HEK293 (cell line): Measurements from ENCODE around the gene WASF3.

Experiments
- BCL11B ChIP-seq: fragments of 450-650 bp; formaldehyde crosslinking; IDR thresholded peaks from 2 replicates; pipeline ENCODE4 v1.5.1; 2016; ENCODE audit warnings: low read depth, missing biosample characterization, missing genetic modification characterization
- EGR2 ChIP-seq: fragments of 450-650 bp; formaldehyde crosslinking; IDR thresholded peaks from 2 replicates; pipeline ENCODE4 v1.5.1; 2016; ENCODE audit warnings: low read depth, missing biosample characterization, missing genetic modification characterization
- PRDM2 ChIP-seq: fragments of 450-650 bp; formaldehyde crosslinking; IDR thresholded peaks from 2 replicates; pipeline ENCODE4 v1.5.1; 2016; ENCODE audit warnings: missing biosample characterization, missing genetic modification characterization, borderline replicate concordance
- ZBTB11 ChIP-seq: fragments of 450-650 bp; formaldehyde crosslinking; conservative IDR thresholded peaks from 2 replicates; pipeline ENCODE4 v1.5.1; 2016; ENCODE audit warnings: low read depth, missing biosample characterization, missing genetic modification characterization
- ZBTB49 ChIP-seq: fragments of 450-650 bp; formaldehyde crosslinking; IDR thresholded peaks from 2 replicates; pipeline ENCODE4 v1.5.1; 2016; ENCODE audit warnings: missing biosample characterization, missing genetic modification characterization, low read depth
- ZIC2 ChIP-seq: fragments of 450-650 bp; formaldehyde crosslinking; IDR thresholded peaks from 2 replicates; pipeline ENCODE4 v1.5.1; 2016; ENCODE audit warnings: missing biosample characterization, missing genetic modification characterization
- ZNF112 ChIP-seq: fragments of 450-650 bp; formaldehyde crosslinking; IDR thresholded peaks from 2 replicates; pipeline ENCODE4 v1.5.0; 2017; ENCODE audit warnings: missing biosample characterization, missing genetic modification characterization
- ZNF140 ChIP-seq: fragments of 450-650 bp; formaldehyde crosslinking; IDR thresholded peaks from 2 replicates; pipeline ENCODE4 v1.5.1; 2016; ENCODE audit warnings: missing biosample characterization, missing genetic modification characterization
- ZNF19 ChIP-seq: fragments of 450-650 bp; formaldehyde crosslinking; IDR thresholded peaks from 2 replicates; pipeline ENCODE4; 2016; ENCODE audit warnings: missing biosample characterization, missing genetic modification characterization, low read depth
- ZNF211 ChIP-seq: fragments of 450-650 bp; formaldehyde crosslinking; IDR thresholded peaks from 2 replicates; pipeline ENCODE4 v1.5.1; 2016; ENCODE audit warnings: low read depth, missing biosample characterization, missing genetic modification characterization
- ZNF23 ChIP-seq: fragments of 450-650 bp; formaldehyde crosslinking; IDR thresholded peaks from 2 replicates; pipeline ENCODE4 v1.5.1; 2016; ENCODE audit warnings: missing biosample characterization, missing genetic modification characterization, borderline replicate concordance
- ZNF350 ChIP-seq: fragments of 450-650 bp; formaldehyde crosslinking; IDR thresholded peaks from 2 replicates; pipeline ENCODE4 v1.5.0; 2017; ENCODE audit warnings: missing biosample characterization, mild to moderate bottlenecking, missing genetic modification characterization
- ZNF48 ChIP-seq: fragments of 450-650 bp; formaldehyde crosslinking; IDR thresholded peaks from 2 replicates; pipeline ENCODE4 v1.5.1; 2016; ENCODE audit warnings: missing biosample characterization, missing genetic modification characterization
- ZNF513 ChIP-seq: fragments of 450-650 bp; IDR thresholded peaks from 2 replicates; pipeline ENCODE4 v1.5.1; 2018; ENCODE audit warnings: missing biosample characterization, missing genetic modification characterization
- ZNF600 ChIP-seq: fragments of 450-650 bp; formaldehyde crosslinking; IDR thresholded peaks from 2 replicates; pipeline ENCODE4 v1.5.1; 2016; ENCODE audit warnings: missing biosample characterization, missing genetic modification characterization
- ZNF629 ChIP-seq: fragments of 450-650 bp; formaldehyde crosslinking; IDR thresholded peaks from 2 replicates; pipeline ENCODE4 v1.5.1; 2017; ENCODE audit warnings: missing biosample characterization, missing genetic modification characterization
- ZSCAN4 ChIP-seq: fragments of 450-650 bp; formaldehyde crosslinking; IDR thresholded peaks from 2 replicates; pipeline ENCODE4 v1.5.1; 2017; ENCODE audit warnings: missing biosample characterization, missing genetic modification characterization
- TF ChIP-seq, protein P1 (sequence below): fragments of 450-650 bp; formaldehyde crosslinking; IDR thresholded peaks from 2 replicates; pipeline ENCODE4 v1.5.1; 2017; ENCODE audit warnings: missing biosample characterization, missing genetic modification characterization
- TF ChIP-seq, protein P2 (sequence below): fragments of 450-650 bp; formaldehyde crosslinking; IDR thresholded peaks from 2 replicates; pipeline ENCODE4 v1.5.1; 2016; ENCODE audit warnings: missing biosample characterization, missing genetic modification characterization, borderline replicate concordance

WASF3 gene

DNA sequence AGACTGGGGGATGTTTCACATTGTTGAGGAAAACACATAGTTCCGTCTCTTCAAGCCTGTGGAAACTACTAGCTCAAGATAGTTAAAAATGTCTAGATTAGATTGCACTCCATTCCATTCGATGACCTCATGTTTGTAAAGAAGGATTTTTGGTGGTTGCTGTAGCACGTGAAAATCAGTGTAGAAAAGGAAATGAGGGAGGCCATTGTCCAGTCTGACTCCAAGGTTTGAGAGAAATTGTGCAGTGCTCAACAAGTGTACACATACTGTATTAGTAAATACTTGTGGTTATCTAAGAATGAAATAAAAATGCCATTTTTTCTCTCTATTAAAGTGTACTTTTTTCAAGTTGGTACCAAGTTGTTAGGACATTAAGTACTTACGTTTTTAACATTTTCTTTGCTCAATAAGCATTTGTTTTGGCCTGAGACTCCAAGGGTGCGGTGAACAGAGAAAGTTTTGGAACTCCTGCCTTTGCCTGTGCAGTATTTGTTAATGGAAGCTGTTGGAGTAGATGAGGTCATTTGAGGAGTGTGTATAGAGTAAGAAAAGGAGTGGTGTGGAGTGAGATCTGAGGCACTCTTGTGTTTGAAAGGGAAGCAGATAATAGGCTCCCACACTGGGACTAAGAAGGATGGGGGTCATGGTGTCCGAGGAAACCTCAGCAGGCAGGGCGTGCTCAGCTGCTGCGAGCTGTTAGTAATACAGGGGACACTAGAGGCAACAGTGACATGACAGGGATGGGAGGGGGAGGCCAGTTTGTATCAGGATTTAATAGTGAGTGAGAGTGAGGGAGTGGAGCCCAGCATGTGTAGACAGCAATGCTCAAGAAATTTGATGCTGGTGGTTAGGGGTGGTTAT is 4.4 kb downstream of the WASF3 start (continued):
- TF ChIP-seq EGR2 (no peak), PRDM2 (tag by site-specific recombination) (no peak), ZNF140 (no peak), ZNF600 (tag by site-specific recombination) (peak; percentile 27; the same call in 1 of the 2 replicates), ZIC2 (peak; percentile 59), ZNF629 (tag by site-specific recombination) (peak; percentile 31; the same call in 1 of the 2 replicates), ZBTB11 (tag by site-specific recombination) (no peak), ZNF23 (no peak), ZBTB49 (tag by site-specific recombination) (no peak), ZNF211 (tag by site-specific recombination) (no peak), BCL11B (tag by site-specific recombination) (no peak), ZNF513 (tag by site-specific recombination) (no peak), ZNF48 (tag by site-specific recombination) (no peak), ZNF19 (tag by site-specific recombination) (no peak), ZNF112 (tag by site-specific recombination) (no peak), ZNF350 (tag by site-specific recombination) (no peak), ZSCAN4 (tag by site-specific recombination) (no peak)
- TF ChIP-seq, protein P1, sequence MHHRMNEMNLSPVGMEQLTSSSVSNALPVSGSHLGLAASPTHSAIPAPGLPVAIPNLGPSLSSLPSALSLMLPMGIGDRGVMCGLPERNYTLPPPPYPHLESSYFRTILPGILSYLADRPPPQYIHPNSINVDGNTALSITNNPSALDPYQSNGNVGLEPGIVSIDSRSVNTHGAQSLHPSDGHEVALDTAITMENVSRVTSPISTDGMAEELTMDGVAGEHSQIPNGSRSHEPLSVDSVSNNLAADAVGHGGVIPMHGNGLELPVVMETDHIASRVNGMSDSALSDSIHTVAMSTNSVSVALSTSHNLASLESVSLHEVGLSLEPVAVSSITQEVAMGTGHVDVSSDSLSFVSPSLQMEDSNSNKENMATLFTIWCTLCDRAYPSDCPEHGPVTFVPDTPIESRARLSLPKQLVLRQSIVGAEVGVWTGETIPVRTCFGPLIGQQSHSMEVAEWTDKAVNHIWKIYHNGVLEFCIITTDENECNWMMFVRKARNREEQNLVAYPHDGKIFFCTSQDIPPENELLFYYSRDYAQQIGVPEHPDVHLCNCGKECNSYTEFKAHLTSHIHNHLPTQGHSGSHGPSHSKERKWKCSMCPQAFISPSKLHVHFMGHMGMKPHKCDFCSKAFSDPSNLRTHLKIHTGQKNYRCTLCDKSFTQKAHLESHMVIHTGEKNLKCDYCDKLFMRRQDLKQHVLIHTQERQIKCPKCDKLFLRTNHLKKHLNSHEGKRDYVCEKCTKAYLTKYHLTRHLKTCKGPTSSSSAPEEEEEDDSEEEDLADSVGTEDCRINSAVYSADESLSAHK (tag by site-specific recombination) = no peak
- TF ChIP-seq, protein P2, sequence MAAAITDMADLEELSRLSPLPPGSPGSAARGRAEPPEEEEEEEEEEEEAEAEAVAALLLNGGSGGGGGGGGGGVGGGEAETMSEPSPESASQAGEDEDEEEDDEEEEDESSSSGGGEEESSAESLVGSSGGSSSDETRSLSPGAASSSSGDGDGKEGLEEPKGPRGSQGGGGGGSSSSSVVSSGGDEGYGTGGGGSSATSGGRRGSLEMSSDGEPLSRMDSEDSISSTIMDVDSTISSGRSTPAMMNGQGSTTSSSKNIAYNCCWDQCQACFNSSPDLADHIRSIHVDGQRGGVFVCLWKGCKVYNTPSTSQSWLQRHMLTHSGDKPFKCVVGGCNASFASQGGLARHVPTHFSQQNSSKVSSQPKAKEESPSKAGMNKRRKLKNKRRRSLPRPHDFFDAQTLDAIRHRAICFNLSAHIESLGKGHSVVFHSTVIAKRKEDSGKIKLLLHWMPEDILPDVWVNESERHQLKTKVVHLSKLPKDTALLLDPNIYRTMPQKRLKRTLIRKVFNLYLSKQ (tag by site-specific recombination) = no peak
